Measurements from ENCODE around the gene AKT2. TPM values are rescaled to one million over a fixed set of nuclear protein-coding genes. Genes with fewer than 3 reads are reported as not detected.

AKT2 gene
- total and polyA plus RNA-seq, 10 of the 15 experiments (the other 5 are each of a cell fraction or from before 2014, with no cell fraction given) = 1.0 to 185 (median 71.5) TPM

- Histone ChIP-seq H3K4me1 (ENCODE audit: control insufficient read depth, insufficient read depth, low read length) (no peaks in the 10 kb centered on the region), H3K36me3 (ENCODE audit: control insufficient read depth in 2 of 2, insufficient read depth in 2 of 2, low read length in 1 of 2) (peaks cover 21 to 27% of the 10 kb centered on the region in 2 experiments; a peak in 3 of 4 replicates), H4K20me1 (ENCODE audit: control insufficient read depth, insufficient read depth) (no peaks in the 10 kb centered on the region), H2AFZ (ENCODE audit: control insufficient read depth, low read depth, low read length) (no peak overlapping the region), H3K27ac (ENCODE audit: control insufficient read depth, insufficient read depth) (no peak overlapping the region), H3K9me3 (replicated peaks; ENCODE audit: control insufficient read depth, insufficient read depth, low read length) (no peaks in the 10 kb centered on the region), H3K4me3 (no peak overlapping the region), H3K9ac (ENCODE audit: control insufficient read depth, insufficient read depth, low read length) (no peak overlapping the region), H3K4me2 (ENCODE audit: control insufficient read depth, insufficient read depth) (no peak overlapping the region), H3K27me3 (replicated peaks in 1 of 2; ENCODE audit: control insufficient read depth in 2 of 2, insufficient read depth in 2 of 2, low read length in 1 of 2) (no peaks in the 10 kb centered on the region), H3K79me2 (ENCODE audit: control insufficient read depth, insufficient read depth, low read length) (no peaks in the 10 kb centered on the region)
- no peak for DNase-seq (ENCODE audit: low read depth, low spot score)
- CTCF ChIA-PET = no interaction called here
- POLR2A ChIA-PET = no interaction called here
- in situ Hi-C loops (cut with MboI) (no loop called here), intact Hi-C loops (cut with micrococcal nuclease; ENCODE audit: unreplicated experiment) (no loop called here)
- WGBS (ENCODE audit: insufficient coverage, insufficient replicate concordance, low lambda C conversion rate, missing lambda C conversion rate) = 84% methylated on average over 7 of the region's 7 CpGs
- no peak for ATAC-seq
- SMC1A ChIA-PET (ENCODE audit: uncharacterized antibody, unreplicated experiment) = no interaction called here
- FAIRE-seq = no peak
- RAD21 ChIA-PET (ENCODE audit: unreplicated experiment) = no interaction called here
- BruUV-seq (replicated peaks) = no TSS peak
- no peak for TF ChIP-seq CEBPZ (IDR thresholded peaks at IDR 0.05; ENCODE audit: low read depth, low read length)
- no peak for TF ChIP-seq RBBP5 (conservative IDR thresholded peaks at IDR 0.05)
- TF ChIP-seq, protein P1, sequence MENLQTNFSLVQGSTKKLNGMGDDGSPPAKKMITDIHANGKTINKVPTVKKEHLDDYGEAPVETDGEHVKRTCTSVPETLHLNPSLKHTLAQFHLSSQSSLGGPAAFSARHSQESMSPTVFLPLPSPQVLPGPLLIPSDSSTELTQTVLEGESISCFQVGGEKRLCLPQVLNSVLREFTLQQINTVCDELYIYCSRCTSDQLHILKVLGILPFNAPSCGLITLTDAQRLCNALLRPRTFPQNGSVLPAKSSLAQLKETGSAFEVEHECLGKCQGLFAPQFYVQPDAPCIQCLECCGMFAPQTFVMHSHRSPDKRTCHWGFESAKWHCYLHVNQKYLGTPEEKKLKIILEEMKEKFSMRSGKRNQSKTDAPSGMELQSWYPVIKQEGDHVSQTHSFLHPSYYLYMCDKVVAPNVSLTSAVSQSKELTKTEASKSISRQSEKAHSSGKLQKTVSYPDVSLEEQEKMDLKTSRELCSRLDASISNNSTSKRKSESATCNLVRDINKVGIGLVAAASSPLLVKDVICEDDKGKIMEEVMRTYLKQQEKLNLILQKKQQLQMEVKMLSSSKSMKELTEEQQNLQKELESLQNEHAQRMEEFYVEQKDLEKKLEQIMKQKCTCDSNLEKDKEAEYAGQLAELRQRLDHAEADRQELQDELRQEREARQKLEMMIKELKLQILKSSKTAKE (IDR thresholded peaks at IDR 0.05; ENCODE audit: low read depth, poor library complexity, severe bottlenecking) = no peak
- no peak for TF ChIP-seq TCF12 (IDR thresholded peaks at IDR 0.05; ENCODE audit: low read depth, low read length)
- no peak for TF ChIP-seq SMC3 (IDR thresholded peaks at IDR 0.05; ENCODE audit: borderline replicate concordance, low read length)
- no peak for TF ChIP-seq ZNF24 (IDR thresholded peaks at IDR 0.05)
These were observed 37.1 kb upstream of the AKT2 start for GRCh38 chr19:40322271-40322610.

All from GM12878 (cell line).